Activated B cell treated with CpG ODN at 0.5 μM for 24 hours (primary cell): Measurements from ENCODE around the gene SLC7A11. TPM values are rescaled to one million over a fixed set of nuclear protein-coding genes. Genes with fewer than 3 reads are reported as not detected.

Experiments used
- ATAC-seq: fragments of 200-7000 bp; cut with Tn5 transposase; one replicate; pipeline ENCODE4 v1.10.0; 2021; ENCODE audit warnings: low read depth, mild to moderate bottlenecking, moderate library complexity
- CTCF ChIA-PET: fragments of 350-600 bp; sonication (Branson Sonifier 250); formaldehyde crosslinking; loops from one replicate; lab custom pipeline; 2021; ENCODE audit warnings: antibody characterized with exemption; lab: Charles Lee
- POLR2A ChIA-PET: fragments of 350-600 bp; sonication (Branson Sonifier 250); formaldehyde crosslinking; loops from one replicate; lab custom pipeline; 2021; ENCODE audit warnings: antibody characterized with exemption; lab: Charles Lee
- DNase-seq: peaks from one replicate; pipeline ENCODE4 v3.0.0; 2022
- H3K27ac Mint-ChIP-seq: one replicate; pipeline ENCODE4 v1.8.0; 2020; ENCODE audit warnings: mixed read lengths
- H3K27me3 Mint-ChIP-seq: one replicate; pipeline ENCODE4 v1.8.0; 2021; ENCODE audit warnings: mixed read lengths
- H3K36me3 Mint-ChIP-seq: one replicate; pipeline ENCODE4 v1.8.0; 2021; ENCODE audit warnings: low read depth, mixed read lengths
- H3K4me1 Mint-ChIP-seq: one replicate; pipeline ENCODE4 v1.8.0; 2021; ENCODE audit warnings: mixed read lengths
- H3K4me3 Mint-ChIP-seq: one replicate; pipeline ENCODE4 v1.8.0; 2020; ENCODE audit warnings: mild to moderate bottlenecking, mixed read lengths
- H3K9me3 Mint-ChIP-seq: one replicate; pipeline ENCODE4 v1.8.0; 2020; ENCODE audit warnings: mixed read lengths
- CTCF ChIP-seq: fragments of 200-600 bp; IDR thresholded peaks from one replicate; pipeline ENCODE4 v1.8.0; 2022; ENCODE audit warnings: antibody characterized with exemption, mild to moderate bottlenecking
- intact Hi-C: fragments of 100-400 bp; cut with micrococcal nuclease; formaldehyde crosslinking; loops from one replicate; pipeline ENCODE4 v1.15.1; 2024
- total RNA-seq: library from RNA; stranded (reverse); gene quantifications from 2 replicates; pipeline ENCODE4 v1.2.3, GENCODE V29; 2022

Gene SLC7A11
- total RNA-seq, 1 donor from 2014 or later, result 1.4 TPM

- no peak for DNase-seq
- intact Hi-C loops, result loop anchor here (5.0 kb wide), 1 partner anchor 1314 kb away; no protein-coding TSS in a partner anchor
- Mint-ChIP-seq H3K4me3 (no peak overlapping the region), H3K27me3 (peaks cover 3% of the 10 kb centered on the region), H3K9me3 (peaks cover 2% of the 10 kb centered on the region), H3K36me3 (no peaks in the 10 kb centered on the region), H3K27ac (no peak overlapping the region), H3K4me1 (no peaks in the 10 kb centered on the region)
- no peak for TF ChIP-seq CTCF
- no peak for ATAC-seq
- CTCF ChIA-PET, result interaction anchor here (0.9 to 3.7 kb wide), 2 partner anchors 9 to 145 kb away, joined by 3 to 19 read pairs; no protein-coding TSS in a partner anchor
- POLR2A ChIA-PET, result no interaction called here
These were observed 60.9 kb downstream of the SLC7A11 start for GRCh38 chr4:138181287-138181686.

DNA sequence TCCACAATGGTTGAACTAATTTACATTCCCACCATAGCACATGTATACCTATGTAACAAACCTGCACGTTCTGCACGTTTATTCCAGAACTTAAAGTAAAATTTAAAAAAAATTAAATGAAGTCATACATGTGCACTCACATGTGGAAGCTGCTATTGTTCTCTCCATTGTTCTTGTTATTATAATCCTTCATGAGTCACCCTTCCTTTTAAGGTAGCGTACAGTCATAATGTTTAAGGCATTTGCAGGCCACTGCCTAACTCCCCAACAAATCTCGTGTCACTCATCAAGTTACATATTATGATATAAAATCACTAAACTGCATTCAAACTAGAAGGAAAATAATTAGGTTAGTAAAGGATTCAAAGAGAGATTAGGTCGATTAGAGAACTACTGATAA, 63.6 kb downstream of the SLC7A11 start:
- H3K4me1 Mint-ChIP-seq, result no peaks in the 10 kb centered on the region

DNA sequence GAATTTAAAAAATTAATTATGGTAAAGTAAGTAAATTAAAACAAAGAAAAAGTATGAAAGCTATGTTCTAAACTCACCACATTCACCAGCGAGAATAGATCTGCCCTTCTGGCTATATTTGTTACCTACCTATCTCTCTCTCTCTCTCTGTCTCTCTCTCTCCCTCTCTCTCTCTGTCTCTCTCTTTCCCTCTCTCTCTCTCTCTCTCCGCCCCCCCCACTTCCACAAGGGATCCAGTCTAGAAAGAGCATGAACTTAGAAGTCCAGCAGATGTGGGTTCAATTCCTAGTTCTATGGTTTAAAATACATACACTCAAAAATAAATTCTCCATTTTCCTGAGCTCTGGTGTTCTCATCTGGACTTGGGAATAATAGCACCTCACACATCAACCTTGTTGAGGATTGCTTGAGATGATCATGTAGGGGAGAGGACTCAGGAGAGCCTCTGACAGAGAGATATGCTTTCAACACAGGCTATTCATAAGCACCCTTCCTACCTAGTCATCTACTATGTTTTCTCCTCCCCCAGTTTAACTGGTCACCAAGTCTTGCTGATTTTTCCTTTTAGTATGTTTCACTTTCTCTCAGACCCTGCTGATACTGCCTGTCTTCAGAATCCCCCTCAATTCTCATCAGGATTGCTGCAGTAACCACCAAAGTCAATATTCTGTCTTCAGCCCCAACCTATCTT, 64.7 kb downstream of the SLC7A11 start:
- H3K27ac Mint-ChIP-seq, result no peak overlapping the region
- H3K36me3 Mint-ChIP-seq, result no peaks in the 10 kb centered on the region
- ChIA-PET POLR2A (interaction anchor here (0.7 kb wide), 1 partner anchor 143 kb away, joined by 3 read pairs; no protein-coding TSS in a partner anchor), CTCF (interaction anchor here (1.4 kb wide), 1 partner anchor 87 kb away, joined by 3 read pairs; no protein-coding TSS in a partner anchor)
- peaks cover 3% of the 10 kb centered on the region for H3K27me3 Mint-ChIP-seq
- H3K4me1 Mint-ChIP-seq, result no peaks in the 10 kb centered on the region
- H3K4me3 Mint-ChIP-seq, result no peak overlapping the region
- TF ChIP-seq CTCF, result no peak
- DNase-seq, result no peak
- peaks cover 2% of the 10 kb centered on the region for H3K9me3 Mint-ChIP-seq
- no peak for ATAC-seq
- intact Hi-C loops, result no loop called here

More for the DNA sequence above, 63.6 kb downstream of the SLC7A11 start:
- no peak for TF ChIP-seq CTCF
- intact Hi-C loops, result no loop called here
- Mint-ChIP-seq H3K4me3 (no peak overlapping the region), H3K9me3 (peaks cover 2% of the 10 kb centered on the region), H3K36me3 (no peaks in the 10 kb centered on the region), H3K27ac (no peak overlapping the region), H3K27me3 (peaks cover 3% of the 10 kb centered on the region)
- ChIA-PET POLR2A (no interaction called here), CTCF (no interaction called here)
- DNase-seq (no peak), ATAC-seq (no peak)

DNA sequence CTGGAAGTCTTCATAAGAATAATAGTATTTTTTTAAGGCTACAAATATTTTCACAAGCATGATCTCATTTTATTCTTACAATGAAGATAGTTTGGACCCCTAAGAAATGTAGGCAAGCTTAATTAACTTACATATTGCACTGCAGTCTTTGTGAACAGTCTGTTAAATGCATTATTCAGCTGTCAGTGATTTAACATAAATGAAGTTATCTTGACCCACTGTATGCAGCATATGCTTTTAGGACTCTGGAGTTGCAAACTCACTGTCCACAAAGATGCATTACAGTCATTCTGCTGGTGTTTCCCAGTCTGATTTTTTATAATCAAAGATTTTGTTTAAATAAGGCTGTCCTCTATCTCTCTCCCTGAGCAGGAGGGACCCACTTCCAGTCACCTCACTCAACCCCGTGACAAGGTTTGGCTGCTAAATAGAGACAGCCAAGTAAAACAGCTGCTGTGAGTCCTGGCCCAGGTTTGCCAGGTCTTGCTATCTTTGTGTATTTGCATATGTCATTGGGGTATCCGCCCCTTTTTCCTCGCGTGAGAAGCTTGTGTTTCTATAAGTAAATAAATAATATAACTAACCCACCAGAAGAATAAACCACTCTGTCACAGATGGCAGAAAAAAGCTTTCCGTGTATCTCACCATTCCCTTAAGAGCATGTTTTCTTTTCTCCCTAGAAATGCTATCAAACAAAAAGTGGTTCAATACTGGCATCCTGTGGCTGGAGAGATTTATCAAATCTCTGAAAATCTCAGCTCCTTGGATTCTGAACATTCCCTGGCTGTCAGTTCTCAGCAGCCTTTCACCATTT, 67.0 kb downstream of the SLC7A11 start:
- CTCF ChIA-PET, result no interaction called here
- intact Hi-C loops, result no loop called here
- H3K4me1 Mint-ChIP-seq, result no peaks in the 10 kb centered on the region

More for the DNA sequence above, 67.0 kb downstream of the SLC7A11 start:
- TF ChIP-seq CTCF, result no peak
- POLR2A ChIA-PET, result no interaction called here
- Mint-ChIP-seq H3K4me3 (no peak overlapping the region), H3K9me3 (peaks cover 2% of the 10 kb centered on the region), H3K36me3 (no peaks in the 10 kb centered on the region), H3K27ac (no peak overlapping the region), H3K27me3 (peaks cover 5% of the 10 kb centered on the region)
- no peak for ATAC-seq
- no peak for DNase-seq
